HUES48 (cell line): Measurements from ENCODE around the gene LRCOL1.
"Not testable (repeated sequence)": the region's sequence is repeated elsewhere in the genome, so short reads cannot be mapped to it uniquely, and the experiment has no call there.

Experiments used
- H3K27ac ChIP-seq: one replicate; pipeline ENCODE4 v1.7.0; 2013; ENCODE audit warnings: low read depth, low read length, inconsistent platforms
- H3K27me3 ChIP-seq: 2 replicates; pipeline ENCODE4 v1.6.1; 2013; ENCODE audit warnings: mild to moderate bottlenecking, low read length; ENCODE audit not compliant: control insufficient read depth, insufficient read depth
- H3K36me3 ChIP-seq: 2 replicates; pipeline ENCODE4 v1.6.1; 2013; ENCODE audit warnings: low read length; ENCODE audit not compliant: control insufficient read depth, insufficient read depth
- H3K4me1 ChIP-seq: 2 replicates; pipeline ENCODE4 v1.6.1; 2013; ENCODE audit warnings: mild to moderate bottlenecking, low read length; ENCODE audit not compliant: control insufficient read depth, insufficient read depth
- H3K4me3 ChIP-seq: 2 replicates; pipeline ENCODE4 v1.5.1; 2013; ENCODE audit warnings: mild to moderate bottlenecking, low read depth, low read length
- H3K9ac ChIP-seq: 2 replicates; pipeline ENCODE4 v1.6.1; 2013; ENCODE audit warnings: mild to moderate bottlenecking, low read depth, low read length, moderate library complexity
- H3K9me3 ChIP-seq: 2 replicates; pipeline ENCODE4 v1.6.1; 2013; ENCODE audit warnings: low read length; ENCODE audit not compliant: control insufficient read depth, insufficient read depth

LRCOL1 gene

GRCh38 chr12:132604668-132605441 is 5.5 kb downstream of the LRCOL1 start:
- no peak overlapping the region for H3K27ac ChIP-seq
- H3K9me3 ChIP-seq, result no peaks in the 10 kb centered on the region
- H3K27me3 ChIP-seq, result peaks cover 95% of the 10 kb centered on the region
- no peaks in the 10 kb centered on the region for H3K36me3 ChIP-seq
- no peak overlapping the region for H3K4me3 ChIP-seq
- H3K4me1 ChIP-seq, result peaks cover 6% of the 10 kb centered on the region; the same call in 1 of the 2 replicates
- no peak overlapping the region for H3K9ac ChIP-seq

DNA sequence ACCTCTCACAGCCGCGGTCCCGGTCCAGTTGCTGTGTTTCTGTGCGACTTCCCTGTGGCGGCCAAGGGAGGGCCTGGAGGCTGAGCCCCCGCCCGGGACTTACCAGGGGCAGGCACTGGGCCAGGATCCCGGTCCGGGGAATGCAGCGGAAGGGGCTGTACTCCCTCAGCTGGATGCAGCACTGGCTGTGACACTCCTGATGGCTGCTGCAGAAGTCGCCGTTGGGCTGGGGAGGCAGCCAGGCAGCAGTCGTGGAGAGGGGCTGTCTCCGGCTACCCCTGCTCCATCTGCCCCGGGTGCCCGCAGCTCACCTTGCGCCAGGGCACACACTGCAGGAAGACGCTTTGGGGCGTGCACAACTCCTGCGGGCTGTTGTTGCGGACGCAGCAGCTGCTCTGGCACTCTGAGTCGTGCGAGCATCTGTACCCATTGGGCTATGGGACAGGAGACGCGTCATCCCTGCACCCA is 6.2 kb downstream of the LRCOL1 start:
- no peaks in the 10 kb centered on the region for H3K9me3 ChIP-seq
- peaks cover 6% of the 10 kb centered on the region; the same call in 1 of the 2 replicates for H3K4me1 ChIP-seq
- H3K9ac ChIP-seq, result no peak overlapping the region
- no peak overlapping the region for H3K4me3 ChIP-seq
- no peaks in the 10 kb centered on the region for H3K36me3 ChIP-seq
- H3K27ac ChIP-seq, result no peak overlapping the region
- H3K27me3 ChIP-seq, result peaks cover 93% of the 10 kb centered on the region

DNA sequence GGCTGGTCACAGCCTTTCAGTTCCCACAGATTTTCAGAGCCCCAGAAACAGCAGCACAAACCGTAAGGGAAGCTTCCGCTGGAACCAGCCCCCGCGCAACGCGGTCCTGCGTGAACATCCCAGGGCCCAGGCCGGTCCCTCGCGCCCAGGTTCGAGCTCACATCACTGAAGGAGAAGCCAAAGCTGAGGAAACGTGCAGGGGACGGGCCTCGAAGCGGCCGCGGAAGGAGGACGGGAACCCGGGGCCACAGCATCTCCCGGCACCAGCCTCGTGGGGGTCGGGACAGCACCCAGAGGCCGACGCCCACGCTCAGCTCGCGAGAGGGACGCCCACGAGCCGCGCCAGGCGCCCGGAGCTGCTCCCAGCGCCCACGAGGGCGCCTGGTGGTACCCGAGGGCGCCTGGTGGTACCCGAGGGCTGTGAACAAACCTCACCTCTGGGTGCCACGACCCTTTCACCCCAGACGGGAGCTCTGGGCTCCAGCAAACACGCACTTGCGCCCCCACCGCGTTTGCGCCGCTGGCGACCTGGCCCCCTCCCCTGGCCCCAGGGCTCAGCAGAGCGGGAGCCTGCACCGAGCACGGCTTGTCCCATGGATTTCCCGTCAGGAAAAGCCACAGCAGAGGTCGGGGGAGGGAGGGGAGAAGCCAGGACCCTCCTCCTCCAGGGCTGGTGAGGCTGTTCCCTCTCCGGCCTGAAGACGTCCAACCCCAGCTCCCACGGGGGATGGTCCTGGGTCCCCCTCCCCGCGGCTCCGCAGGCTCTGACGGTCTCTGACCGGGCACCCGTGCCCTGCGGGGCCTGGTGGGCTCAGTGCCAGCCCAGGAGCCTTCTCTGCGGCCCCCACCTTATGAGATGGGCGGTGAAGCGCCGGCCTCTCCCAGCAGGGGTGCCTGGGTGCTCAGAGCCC is 6.9 kb downstream of the LRCOL1 start:
- Histone ChIP-seq H3K36me3 (no peaks in the 10 kb centered on the region), H3K4me1 (peaks cover 6% of the 10 kb centered on the region; the same call in 1 of the 2 replicates), H3K27ac (no peak overlapping the region), H3K9ac (no peak overlapping the region), H3K27me3 (peaks cover 86% of the 10 kb centered on the region), H3K9me3 (no peaks in the 10 kb centered on the region), H3K4me3 (no peak overlapping the region)

DNA sequence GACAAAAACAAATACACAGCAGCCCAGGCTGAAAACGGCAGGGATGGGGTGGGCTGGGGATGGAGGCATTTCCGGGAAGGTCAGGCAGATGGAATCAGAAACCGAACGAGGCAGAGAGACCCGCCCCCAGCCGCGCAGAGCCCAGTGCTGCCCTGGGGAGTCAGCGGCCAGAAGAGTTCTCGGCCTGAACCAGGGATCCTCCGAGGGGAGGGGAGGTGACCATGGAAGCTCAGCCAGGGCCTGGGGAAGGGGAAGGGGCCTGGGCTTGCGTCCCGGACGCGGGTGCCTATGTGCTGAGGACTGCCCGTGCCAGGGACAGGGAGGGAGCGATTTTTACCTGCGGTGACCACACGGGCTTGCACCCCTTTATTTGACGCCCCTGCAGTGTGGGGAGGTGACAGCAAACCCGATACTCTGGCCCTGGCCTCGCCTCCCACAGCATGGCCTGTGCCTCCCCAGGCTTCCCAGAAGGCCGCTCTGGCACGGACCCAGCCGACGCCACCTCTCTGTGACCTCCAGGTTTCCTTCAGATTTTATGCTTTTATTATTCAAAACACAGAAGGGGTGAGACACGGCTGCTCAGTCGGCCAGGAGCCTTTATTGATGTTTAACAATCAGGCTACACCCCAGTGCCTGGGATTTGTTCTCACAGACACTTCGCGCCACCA is 7.7 kb downstream of the LRCOL1 start:
- Histone ChIP-seq H3K27ac (no peak overlapping the region), H3K9me3 (no peaks in the 10 kb centered on the region), H3K9ac (no peak overlapping the region), H3K36me3 (no peaks in the 10 kb centered on the region), H3K27me3 (peaks cover 78% of the 10 kb centered on the region), H3K4me3 (no peak overlapping the region), H3K4me1 (peaks cover 6% of the 10 kb centered on the region; the same call in 1 of the 2 replicates)

- Histone ChIP-seq H3K27me3 (peaks cover 74% of the 10 kb centered on the region), H3K4me1 (peaks cover 6% of the 10 kb centered on the region; the same call in 1 of the 2 replicates), H3K27ac (no peak overlapping the region), H3K9ac (no peak overlapping the region), H3K4me3 (no peak overlapping the region), H3K9me3 (no peaks in the 10 kb centered on the region), H3K36me3 (no peaks in the 10 kb centered on the region)
These were observed 9.1 kb downstream of the LRCOL1 start for GRCh38 chr12:132601171-132601883.

- H3K9ac ChIP-seq, result no peak overlapping the region
- H3K4me1 ChIP-seq, result peaks cover 6% of the 10 kb centered on the region; the same call in 1 of the 2 replicates
- H3K36me3 ChIP-seq, result no peaks in the 10 kb centered on the region
- no peak overlapping the region for H3K27ac ChIP-seq
- H3K27me3 ChIP-seq, result peaks cover 76% of the 10 kb centered on the region
- H3K4me3 ChIP-seq, result no peak overlapping the region; the same call in 1 of the 2 replicates
- no peaks in the 10 kb centered on the region for H3K9me3 ChIP-seq
These were observed 10.0 kb downstream of the LRCOL1 start for GRCh38 chr12:132600048-132601032.

DNA sequence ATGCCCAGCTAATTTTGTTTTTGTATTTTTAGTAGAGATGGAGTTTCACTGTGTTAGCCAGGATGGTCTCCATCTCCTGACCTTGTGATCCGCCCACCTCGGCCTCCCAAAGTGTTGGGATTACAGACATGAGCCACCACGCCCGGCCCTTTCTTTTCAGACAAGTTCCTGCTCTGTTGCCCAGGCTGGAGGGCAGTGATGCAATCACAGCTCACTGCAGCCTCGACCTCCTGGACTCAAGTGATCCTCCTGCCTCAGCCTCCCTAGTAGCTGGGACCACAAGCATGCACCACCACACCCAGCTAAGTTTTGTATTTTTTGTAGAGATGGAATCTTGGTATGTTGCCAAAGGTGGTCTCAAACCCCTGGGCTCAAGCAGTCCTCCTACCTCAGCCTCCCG is 10.9 kb downstream of the LRCOL1 start:
- H3K36me3 ChIP-seq, H3K9ac ChIP-seq, H3K4me3 ChIP-seq, H3K27ac ChIP-seq, H3K4me1 ChIP-seq, H3K9me3 ChIP-seq: not testable (repeated sequence)
- peaks cover 74% of the 10 kb centered on the region for H3K27me3 ChIP-seq

DNA sequence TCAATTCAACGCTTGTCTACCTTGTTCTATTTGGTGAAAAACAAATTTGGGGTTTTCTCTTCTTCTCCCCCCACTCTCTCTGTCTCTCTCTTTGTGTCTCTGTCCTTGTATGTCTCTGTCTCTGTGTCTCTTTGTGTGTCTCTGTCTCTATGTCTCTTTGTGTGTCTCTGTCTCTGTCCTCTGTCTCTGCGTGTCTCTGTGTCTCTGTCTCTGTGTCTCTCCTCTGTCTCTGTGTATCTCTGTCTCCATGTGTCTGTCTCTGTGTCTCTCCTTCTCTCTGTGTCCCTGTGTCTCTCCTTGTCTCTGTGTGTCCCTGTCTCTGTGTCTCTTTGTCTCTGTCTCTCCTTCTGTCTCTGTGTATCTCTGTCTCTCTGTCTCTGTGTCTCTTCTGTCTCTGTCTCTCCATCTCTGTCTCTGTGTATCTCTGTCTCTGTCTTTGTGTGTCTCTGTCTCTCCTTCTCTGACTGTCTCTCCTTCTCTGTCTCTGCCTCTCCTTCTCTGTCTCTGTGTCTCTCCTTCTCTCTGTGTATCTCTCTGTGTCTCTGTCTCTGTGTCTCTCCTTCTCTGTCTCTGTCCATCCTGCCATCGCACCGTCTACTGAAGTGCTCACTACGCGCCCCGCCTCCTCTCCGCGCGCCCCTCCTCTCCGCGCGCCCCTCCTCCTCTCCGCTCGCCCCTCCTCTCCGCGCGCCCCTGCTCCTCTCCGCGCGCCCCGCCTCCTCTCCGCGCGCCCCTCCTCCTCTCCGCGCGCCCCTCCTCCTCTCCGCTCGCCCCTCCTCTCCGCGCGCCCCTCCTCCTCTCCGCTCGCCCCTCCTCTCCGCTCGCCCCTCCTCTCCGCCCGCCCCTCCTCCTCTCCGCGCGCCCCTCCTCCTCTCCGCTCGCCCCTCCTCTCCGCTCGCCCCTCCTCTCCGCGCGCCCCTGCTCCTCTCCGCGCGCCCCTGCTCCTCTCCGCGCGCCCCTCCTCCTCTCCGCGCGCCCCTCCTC is 12.8 kb downstream of the LRCOL1 start:
- Histone ChIP-seq H3K4me1 (no peaks in the 10 kb centered on the region; the same call in 1 of the 2 replicates), H3K36me3 (no peaks in the 10 kb centered on the region), H3K9me3 (no peaks in the 10 kb centered on the region), H3K4me3 (peak overlapping the region; percentile 20), H3K27me3 (peaks cover 67% of the 10 kb centered on the region), H3K27ac (no peak overlapping the region), H3K9ac (no peak overlapping the region)

GRCh38 chr12:132596016-132596415 is 14.4 kb downstream of the LRCOL1 start:
- H3K4me3 ChIP-seq, result no peak overlapping the region
- H3K36me3 ChIP-seq, result no peaks in the 10 kb centered on the region
- peaks cover 64% of the 10 kb centered on the region for H3K27me3 ChIP-seq
- no peaks in the 10 kb centered on the region; the same call in 1 of the 2 replicates for H3K4me1 ChIP-seq
- no peak overlapping the region for H3K9ac ChIP-seq
- no peak overlapping the region for H3K27ac ChIP-seq
- H3K9me3 ChIP-seq, result no peaks in the 10 kb centered on the region
